Colon (tissue), 2 donors: ENCODE data around the gene ZNF516.

Experiments used
- FAIRE-seq: peaks from 2 replicates; lab custom pipeline; 2012; peaks lifted over from hg19 to GRCh38; lab: Jason Lieb, UNC
- donor health status: control.
- donor health status: control.

Gene ZNF516

DNA sequence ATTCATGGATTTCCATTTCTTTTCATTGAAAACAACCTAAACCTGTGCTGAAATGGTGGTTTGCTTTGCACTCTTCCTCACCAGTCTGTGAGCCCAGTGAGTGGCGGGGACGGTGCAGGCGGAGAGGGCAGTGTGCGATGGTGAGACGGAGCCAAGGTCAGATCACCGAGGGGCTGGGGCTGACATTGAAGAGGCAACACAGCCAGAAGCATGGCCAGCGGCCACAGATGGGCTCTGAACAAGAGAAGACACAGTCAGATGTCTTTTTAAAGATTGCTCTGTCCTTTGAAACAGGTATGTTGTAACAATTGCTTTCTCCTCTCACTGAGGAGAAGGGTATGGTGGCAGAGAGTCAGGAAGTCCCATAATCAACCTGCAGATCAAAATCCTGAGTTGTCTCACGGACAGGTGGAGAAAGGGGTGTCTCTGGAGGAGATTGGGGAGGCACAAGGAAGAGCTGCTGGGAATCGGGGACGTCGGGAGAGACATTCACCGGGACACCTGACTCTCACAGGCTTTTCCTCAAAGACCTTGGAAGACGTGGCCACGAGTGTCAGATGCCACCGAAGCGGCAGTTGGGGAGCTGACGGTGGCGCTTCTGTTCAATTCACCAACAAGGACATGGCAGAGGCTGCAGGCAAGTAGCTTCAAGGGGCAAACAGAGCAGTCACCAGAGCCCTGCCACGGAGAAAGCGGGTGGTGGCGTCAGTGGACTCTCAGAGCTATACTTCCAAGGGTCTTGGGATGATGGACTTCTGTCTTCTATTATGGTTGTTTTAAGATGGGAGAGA is 12.1 kb upstream of the ZNF516 start:
- no peak for FAIRE-seq

DNA sequence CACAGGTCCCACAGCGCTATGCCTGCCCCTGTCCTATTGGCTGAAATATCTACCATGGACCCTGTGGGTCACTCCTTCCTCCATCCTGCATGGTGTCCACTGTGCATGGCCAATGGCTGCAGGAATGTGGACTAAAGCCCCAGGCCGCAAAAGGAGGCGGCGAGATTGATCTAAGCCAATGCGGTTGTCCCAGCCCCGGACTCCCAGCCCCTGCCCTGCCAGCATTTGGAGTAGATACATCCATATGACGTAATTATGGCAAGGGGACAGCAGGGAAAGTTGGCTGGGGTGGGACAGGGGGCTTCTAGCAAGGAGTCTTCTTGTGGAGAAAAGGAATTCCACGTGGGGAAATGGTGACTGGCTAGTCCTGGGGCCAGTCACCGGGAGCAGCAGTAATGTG is 11.4 kb upstream of the ZNF516 start:
- FAIRE-seq: no peak

DNA sequence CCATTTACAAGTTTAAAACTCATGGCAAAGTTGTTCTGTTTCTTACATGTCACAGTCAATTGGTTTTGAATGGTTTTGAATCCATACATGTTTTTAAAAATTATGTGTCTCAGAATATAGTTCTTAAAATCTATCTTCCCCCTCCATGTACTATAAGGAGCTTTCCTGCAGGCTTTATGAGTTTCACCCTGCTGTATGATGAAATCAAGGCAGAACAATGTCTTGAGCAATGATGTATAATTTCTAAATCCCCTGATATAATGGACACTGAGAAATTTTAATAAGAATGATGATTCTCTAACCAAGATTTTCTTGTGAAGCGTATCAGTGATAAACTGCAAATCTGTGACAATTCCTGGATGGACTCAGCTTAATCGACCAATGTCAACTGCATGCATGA is 10.6 kb upstream of the ZNF516 start:
- no peak for FAIRE-seq

- FAIRE-seq: no peak
Observed at GRCh38 chr18:76504749-76505148, 9.7 kb upstream of the ZNF516 start.

DNA sequence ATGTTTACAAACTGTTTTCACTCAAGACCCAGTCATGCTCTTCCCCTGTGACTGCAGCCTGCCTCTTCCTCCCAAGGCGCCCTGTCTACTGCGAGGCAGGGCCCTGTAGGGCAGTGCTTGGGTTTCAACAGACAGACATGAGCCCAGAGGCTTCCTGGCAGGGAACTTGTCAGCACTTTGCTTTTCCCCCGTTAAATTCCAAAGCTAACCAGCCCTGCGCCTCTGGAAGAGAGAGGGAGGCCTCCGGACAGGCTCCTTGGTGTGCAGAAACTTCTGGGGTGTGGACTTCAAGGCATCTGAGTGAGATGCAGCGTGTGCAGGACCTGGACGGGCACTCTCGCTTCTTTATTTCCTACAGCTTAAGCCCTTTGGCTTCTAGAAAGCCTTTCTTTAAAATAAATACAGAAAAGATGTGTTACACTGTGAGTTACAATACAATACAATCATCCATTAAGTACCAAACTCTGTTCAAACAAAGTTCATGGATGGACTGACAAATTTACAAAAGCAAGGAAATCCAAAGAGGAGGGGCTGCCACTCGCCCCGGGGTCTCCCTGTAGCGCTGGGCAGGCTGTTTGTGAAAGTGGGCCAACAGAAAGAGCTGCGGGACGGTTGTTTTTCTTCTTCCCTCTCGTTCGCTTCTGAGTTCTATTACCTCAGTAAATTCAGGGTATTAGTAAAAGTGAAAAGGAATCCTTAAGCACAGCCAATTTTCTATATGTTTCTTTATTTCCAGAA is 8.8 kb upstream of the ZNF516 start:
- no peak for FAIRE-seq

DNA sequence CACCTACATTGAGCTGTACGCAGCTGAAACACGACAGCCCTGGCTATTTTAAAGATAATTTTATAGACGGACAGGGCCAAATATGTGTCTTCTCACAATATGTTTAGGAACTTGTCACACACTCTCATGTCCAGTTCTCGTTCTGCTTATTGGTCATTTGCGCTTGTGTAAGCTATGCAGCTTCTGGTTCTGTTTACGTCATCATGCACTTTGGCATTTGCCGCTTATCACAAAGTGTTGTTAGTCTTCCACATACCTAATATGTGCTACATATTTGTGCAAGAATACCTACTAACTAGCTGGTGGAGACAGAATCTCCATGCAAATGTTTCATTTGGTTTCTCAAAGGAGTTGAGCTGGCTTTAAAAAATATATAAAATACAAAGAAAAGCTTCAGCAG is 7.5 kb upstream of the ZNF516 start:
- no peak for FAIRE-seq

DNA sequence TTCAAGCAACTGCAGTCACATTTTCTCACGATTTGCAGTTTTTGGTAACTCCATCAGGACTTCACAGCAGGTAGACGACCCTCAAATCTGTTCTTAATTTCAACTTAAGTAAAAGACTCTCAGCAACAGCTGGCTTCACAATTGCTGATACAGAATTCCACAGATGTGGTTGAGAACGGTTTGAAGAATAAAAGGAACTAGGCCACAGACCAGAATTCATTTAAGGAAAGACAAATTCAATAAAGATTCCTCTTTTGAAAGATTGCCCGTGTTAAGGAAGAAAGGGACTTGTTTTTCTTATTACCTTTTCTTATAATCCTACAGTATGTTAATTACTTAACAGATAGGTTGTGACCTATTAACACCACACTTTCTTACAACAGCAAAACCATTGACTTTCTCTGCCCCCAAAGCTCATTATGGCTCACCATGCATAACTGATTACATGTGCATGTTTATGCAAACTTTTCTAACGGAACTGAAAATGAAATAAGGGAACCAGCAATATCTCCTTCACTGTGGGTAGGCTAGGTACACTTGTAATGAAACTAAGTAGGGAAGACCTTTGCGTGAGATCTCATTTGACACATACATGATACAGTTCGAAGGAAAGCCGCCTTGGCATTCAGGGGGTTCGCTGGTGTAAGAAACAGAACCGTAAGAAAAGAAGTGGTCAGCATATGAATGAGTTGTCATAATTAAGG is 4.7 kb upstream of the ZNF516 start:
- no peak for FAIRE-seq

DNA sequence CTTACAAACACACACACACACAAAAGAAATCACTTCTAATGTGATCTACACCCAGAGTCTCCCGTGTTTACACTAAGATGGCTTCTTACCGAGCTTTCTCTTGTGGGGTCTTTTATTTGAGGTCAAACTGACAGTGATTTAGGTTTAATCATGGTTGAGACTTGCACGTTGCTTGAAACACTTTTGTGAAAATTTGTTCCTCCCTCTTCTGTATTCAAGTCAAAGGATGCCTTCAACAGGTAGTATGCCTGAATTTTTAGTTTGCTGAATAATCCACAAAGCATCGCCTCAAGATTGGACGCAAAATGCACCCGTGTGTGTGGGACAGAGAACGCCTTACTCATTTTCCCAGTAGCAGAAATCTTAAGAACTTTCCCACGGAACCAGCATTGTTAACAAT is 4.0 kb upstream of the ZNF516 start:
- FAIRE-seq: no peak

GRCh38 chr18:76498064-76498463 is 3.0 kb upstream of the ZNF516 start:
- FAIRE-seq: no peak

DNA sequence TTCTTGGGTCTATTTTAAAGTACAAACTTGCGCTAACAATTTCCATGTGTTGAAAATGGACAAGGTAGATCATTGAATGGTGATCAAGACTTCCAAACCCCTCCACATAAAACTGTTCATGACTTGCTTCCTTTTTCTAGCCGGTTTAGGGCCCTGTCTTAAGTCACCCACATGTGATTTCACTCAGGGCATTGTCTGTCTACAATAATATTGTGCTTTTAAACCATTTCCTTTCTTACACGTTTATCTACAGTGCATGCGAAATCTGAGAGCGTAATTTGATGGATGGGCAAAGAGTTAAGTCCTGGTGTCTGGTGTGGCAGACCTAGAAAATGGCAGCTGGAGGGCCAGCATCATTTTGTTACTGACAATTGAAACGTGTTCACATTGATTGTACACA is 2.0 kb upstream of the ZNF516 start:
- FAIRE-seq: no peak

- FAIRE-seq: no peak
Observed at GRCh38 chr18:76496194-76496890, 1.3 kb upstream of the ZNF516 start.

- no peak for FAIRE-seq
Observed at GRCh38 chr18:76495435-76496193, 572 bp upstream of the ZNF516 start.

DNA sequence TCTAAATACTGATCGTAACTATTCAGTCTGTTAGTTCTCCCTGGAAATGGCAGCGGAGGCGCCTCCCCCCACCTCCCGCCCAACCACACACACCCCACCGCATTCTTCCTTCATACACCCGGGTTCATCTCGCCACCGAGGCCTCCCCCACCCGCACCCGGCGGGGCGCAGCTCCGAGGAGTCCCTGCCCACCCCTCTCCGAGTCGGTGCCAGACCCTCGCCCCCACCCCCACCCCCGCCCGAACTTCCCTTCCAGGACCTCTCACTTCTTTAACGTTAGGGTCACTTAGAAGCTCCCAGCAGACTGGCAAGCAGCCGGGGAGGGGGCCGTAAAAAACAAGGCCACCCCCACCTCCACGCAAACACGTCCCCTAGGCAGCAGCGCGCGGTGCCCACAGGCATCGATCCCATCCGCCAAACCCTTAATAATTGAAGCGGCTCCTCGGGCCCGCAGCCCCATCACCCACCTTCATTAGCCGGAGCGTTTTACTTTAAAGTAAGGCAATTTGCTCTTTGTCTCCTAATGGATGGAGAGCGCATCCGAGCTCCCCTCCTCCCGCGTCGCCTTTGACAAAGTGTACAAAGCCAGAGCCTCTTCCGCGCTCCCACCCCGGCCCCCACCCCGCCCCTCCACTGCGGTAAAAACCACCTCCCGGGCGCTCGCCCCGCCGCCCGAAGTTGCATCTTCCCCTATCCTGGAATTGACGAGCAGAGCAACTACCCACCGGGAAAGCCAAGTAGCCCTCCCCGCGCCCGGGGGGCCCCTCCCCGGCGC is 624 bp downstream of the ZNF516 start:
- FAIRE-seq: no peak

- no peak for FAIRE-seq
Observed at GRCh38 chr18:76493213-76494161, 1.6 kb downstream of the ZNF516 start.

DNA sequence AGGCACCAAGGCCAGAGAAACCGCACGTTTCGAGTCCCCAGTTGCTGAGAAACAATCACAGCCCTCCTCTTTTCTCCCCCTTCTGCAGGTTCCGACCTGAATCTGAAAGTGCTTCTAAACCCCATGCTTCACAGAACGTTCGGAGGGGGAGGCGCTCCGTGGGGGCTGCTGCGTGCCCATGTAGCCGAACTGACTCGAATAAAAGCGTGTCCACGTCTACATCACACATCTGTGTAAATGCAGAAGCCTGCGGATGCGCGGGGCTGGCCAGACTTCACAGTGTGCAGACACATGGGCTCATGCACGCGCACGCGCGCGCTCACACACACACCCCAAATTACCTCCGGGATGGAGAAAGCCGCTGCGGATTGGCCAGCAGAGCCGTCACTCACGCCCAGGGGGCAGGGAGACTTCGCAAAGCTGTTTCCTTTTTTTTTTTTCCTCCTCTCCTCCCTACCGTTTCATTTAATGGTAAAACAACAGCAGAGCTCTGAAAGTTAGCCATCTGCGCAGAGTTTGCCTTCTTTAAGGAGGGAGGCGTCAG is 2.3 kb downstream of the ZNF516 start:
- no peak for FAIRE-seq

GRCh38 chr18:76491776-76492668 is 3.0 kb downstream of the ZNF516 start:
- FAIRE-seq: no peak

GRCh38 chr18:76491473-76491775 is 3.6 kb downstream of the ZNF516 start:
- FAIRE-seq: no peak

DNA sequence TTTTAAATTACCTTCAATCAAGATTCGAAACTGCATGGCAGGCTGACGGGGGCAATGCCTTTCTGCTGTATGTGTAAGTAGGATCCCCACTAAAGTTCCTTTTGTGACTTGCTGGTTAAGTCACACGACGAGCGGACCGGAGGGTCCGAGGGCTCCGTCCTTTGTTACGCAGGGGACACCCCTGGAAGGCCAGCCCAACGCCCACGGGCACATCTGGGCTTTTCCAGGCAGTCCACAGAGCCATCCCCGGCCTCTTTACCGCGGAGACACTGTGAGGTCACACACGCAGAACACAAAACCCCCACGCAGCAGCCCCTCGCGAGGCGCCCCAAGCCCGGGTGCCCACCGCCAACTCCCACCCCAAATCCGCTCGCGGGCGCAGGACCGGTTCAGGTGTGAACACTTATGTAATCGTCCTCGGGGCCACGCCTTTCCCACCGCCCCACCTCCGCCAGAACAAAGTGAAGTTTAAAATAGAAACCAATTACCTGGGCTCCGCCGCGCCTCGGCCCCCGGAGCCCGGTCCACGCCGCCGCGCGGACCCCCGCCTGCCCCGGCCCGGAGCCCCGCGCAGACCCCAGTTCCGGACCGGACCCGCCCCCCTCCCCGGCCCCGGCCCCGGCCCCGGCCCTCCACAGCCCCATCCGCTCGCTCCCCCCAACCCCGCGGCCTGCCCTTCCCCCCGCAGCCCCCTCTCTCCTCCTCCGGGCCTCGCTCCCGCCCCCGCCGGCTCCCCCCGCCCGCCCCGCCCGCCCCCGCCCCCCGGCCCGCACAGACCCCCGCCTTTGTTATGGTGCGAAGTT is 4.2 kb downstream of the ZNF516 start:
- FAIRE-seq: no peak
